ENCODE measurements around the gene LAMP2.
A peak's percentile ranks its signal among the peaks of the same experiment; 100 is the strongest.

LAMP2 gene

GRCh38 chrX:120459309-120459708 is 9.8 kb downstream of the LAMP2 start:
- Histone ChIP-seq H3K9ac (ENCODE audit: low read length) (no peak overlapping the region), H2AFZ (ENCODE audit: low read depth, low read length, severe bottlenecking) (no peak overlapping the region), H3K4me3 (ENCODE audit: insufficient read depth, low read length, poor library complexity, severe bottlenecking) (no peak overlapping the region), H3K4me2 (ENCODE audit: low read depth, low read length, poor library complexity, severe bottlenecking) (no peak overlapping the region), H4K20me1 (ENCODE audit: low read depth, low read length) (no peaks in the 10 kb centered on the region), H3K9me3 (ENCODE audit: insufficient read depth, low read length) (no peaks in the 10 kb centered on the region), H3K79me2 (ENCODE audit: insufficient read depth, low read length) (peaks cover 10% of the 10 kb centered on the region; the same call in 1 of the 2 replicates), H3K9me2 (replicated peaks; ENCODE audit: insufficient read depth, low read length) (no peaks in the 10 kb centered on the region), H3K27ac (ENCODE audit: low read depth, low read length) (no peak overlapping the region), H3F3A (ENCODE audit: insufficient read depth) (no peaks in the 10 kb centered on the region), H3K27me3 (ENCODE audit: low read length) (no peaks in the 10 kb centered on the region), H3K36me3 (ENCODE audit: low read length) (no peaks in the 10 kb centered on the region)
- no peak for TF ChIP-seq EZH2phosphoT487 (conservative IDR thresholded peaks at IDR 0.05; ENCODE audit: low read length)
- TF ChIP-seq, protein P1, sequence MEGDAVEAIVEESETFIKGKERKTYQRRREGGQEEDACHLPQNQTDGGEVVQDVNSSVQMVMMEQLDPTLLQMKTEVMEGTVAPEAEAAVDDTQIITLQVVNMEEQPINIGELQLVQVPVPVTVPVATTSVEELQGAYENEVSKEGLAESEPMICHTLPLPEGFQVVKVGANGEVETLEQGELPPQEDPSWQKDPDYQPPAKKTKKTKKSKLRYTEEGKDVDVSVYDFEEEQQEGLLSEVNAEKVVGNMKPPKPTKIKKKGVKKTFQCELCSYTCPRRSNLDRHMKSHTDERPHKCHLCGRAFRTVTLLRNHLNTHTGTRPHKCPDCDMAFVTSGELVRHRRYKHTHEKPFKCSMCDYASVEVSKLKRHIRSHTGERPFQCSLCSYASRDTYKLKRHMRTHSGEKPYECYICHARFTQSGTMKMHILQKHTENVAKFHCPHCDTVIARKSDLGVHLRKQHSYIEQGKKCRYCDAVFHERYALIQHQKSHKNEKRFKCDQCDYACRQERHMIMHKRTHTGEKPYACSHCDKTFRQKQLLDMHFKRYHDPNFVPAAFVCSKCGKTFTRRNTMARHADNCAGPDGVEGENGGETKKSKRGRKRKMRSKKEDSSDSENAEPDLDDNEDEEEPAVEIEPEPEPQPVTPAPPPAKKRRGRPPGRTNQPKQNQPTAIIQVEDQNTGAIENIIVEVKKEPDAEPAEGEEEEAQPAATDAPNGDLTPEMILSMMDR (IDR thresholded peaks at IDR 0.05; ENCODE audit: insufficient read depth, low read length, poor library complexity, severe bottlenecking): no peak

GRCh38 chrX:120457766-120458180 is 11.3 kb downstream of the LAMP2 start:
- Histone ChIP-seq H2AFZ (ENCODE audit: low read depth, low read length, severe bottlenecking) (no peak overlapping the region), H3K9me3 (ENCODE audit: insufficient read depth, low read length) (no peaks in the 10 kb centered on the region), H3K27ac (ENCODE audit: low read depth, low read length) (no peak overlapping the region), H3K9ac (ENCODE audit: low read length) (no peak overlapping the region), H3K4me2 (ENCODE audit: low read depth, low read length, poor library complexity, severe bottlenecking) (peak overlapping the region; percentile 52), H4K20me1 (ENCODE audit: low read depth, low read length) (no peaks in the 10 kb centered on the region), H3K27me3 (ENCODE audit: low read length) (no peaks in the 10 kb centered on the region), H3K9me2 (replicated peaks; ENCODE audit: insufficient read depth, low read length) (no peaks in the 10 kb centered on the region), H3K79me2 (ENCODE audit: insufficient read depth, low read length) (peaks cover 5% of the 10 kb centered on the region; the same call in 1 of the 2 replicates), H3K4me3 (ENCODE audit: insufficient read depth, low read length, poor library complexity, severe bottlenecking) (no peak overlapping the region), H3F3A (ENCODE audit: insufficient read depth) (no peaks in the 10 kb centered on the region), H3K36me3 (ENCODE audit: low read length) (no peaks in the 10 kb centered on the region)
- TF ChIP-seq, protein P1 (IDR thresholded peaks at IDR 0.05; ENCODE audit: insufficient read depth, low read length, poor library complexity, severe bottlenecking): no peak
- no peak for TF ChIP-seq EZH2phosphoT487 (conservative IDR thresholded peaks at IDR 0.05; ENCODE audit: low read length)

GRCh38 chrX:120456973-120457372 is 12.1 kb downstream of the LAMP2 start:
- TF ChIP-seq, protein P1 (IDR thresholded peaks at IDR 0.05; ENCODE audit: insufficient read depth, low read length, poor library complexity, severe bottlenecking): no peak
- no peak for TF ChIP-seq EZH2phosphoT487 (conservative IDR thresholded peaks at IDR 0.05; ENCODE audit: low read length)
- H3K9me3 ChIP-seq (ENCODE audit: insufficient read depth, low read length): no peaks in the 10 kb centered on the region
- peaks cover 5% of the 10 kb centered on the region; the same call in 1 of the 2 replicates for H3K79me2 ChIP-seq (ENCODE audit: insufficient read depth, low read length)
- no peak overlapping the region for H3K9ac ChIP-seq (ENCODE audit: low read length)
- H3K27ac ChIP-seq (ENCODE audit: low read depth, low read length): peak overlapping the region; percentile 29; the same call in 1 of the 2 replicates
- peak overlapping the region; percentile 52 for H3K4me2 ChIP-seq (ENCODE audit: low read depth, low read length, poor library complexity, severe bottlenecking)
- H3K9me2 ChIP-seq (replicated peaks; ENCODE audit: insufficient read depth, low read length): no peaks in the 10 kb centered on the region
- H3K36me3 ChIP-seq (ENCODE audit: low read length): no peaks in the 10 kb centered on the region
- H3K4me3 ChIP-seq (ENCODE audit: insufficient read depth, low read length, poor library complexity, severe bottlenecking): no peak overlapping the region
- H3K27me3 ChIP-seq (ENCODE audit: low read length): no peaks in the 10 kb centered on the region
- H2AFZ ChIP-seq (ENCODE audit: low read depth, low read length, severe bottlenecking): no peak overlapping the region
- H3F3A ChIP-seq (ENCODE audit: insufficient read depth): no peaks in the 10 kb centered on the region
- H4K20me1 ChIP-seq (ENCODE audit: low read depth, low read length): no peaks in the 10 kb centered on the region

Measured in SU-DHL-6 (cell line).